ENCODE results near the gene NACC2.
A peak's percentile ranks its signal among the peaks of the same experiment; 100 is the strongest.

The NACC2 gene

DNA sequence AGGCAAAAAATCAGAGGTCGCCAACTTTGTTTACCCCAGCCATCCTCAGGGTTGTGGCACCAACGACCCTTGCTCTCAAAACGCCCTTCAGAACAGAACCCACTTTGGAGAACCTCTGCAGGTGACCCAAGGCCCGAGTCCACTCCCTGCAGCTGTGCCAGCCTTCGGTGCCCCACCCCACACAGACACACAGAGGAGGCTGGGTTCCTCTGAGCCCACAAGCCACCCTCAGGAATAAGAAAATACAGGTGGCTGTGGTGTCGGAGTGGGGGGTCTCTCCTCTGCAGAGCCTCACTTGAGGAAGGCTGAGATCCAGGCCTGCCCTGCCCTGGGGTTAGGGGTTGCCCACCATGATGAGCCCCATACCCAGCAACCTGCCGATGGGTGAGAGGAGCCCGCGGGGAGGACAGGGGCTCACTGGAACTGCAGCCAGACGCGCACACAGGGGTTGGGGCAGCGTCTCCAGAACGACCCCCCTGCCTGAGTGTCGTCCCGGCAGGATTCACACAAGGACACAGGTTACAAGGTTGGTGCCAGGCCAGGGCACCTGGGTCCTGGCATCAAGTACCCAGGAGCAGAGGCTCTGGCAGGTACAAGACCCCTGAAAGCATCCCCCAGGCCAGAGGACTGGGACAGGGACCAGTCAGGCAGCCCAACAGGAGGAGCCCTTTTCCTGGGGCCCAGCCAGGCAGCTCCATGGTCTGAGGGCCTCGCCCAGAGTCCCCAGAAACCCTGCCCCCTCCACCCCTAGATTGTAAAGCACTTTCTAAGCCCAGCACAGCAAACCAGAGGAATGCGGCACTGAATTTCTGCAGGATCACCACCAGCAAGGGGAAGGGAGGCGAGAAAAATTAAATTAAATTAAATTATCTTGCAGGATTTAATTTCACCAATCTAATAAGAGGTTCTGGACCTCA, 40.0 kb downstream of the NACC2 start:
- no peak for DNase-seq

DNA sequence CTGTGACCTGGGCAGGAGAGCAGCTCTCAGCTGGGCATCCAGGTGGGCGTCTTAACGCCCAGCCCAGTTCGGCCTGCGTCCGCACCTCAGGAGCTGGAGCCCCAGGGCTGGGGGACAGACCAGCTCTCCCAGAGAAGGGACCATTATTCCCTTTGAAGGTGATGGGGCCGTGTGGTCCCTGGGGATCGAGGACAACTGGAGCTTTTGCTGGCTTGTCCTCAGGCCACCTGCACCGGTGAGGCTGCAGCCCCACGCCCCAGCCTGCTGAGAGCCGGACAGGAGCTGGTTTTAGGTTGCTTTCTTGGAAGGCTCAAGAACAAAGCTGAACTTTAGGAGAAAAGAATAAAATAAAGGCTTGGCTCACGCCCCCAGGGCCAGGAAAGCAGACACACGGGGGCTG, 40.9 kb downstream of the NACC2 start:
- DNase-seq = no peak

DNA sequence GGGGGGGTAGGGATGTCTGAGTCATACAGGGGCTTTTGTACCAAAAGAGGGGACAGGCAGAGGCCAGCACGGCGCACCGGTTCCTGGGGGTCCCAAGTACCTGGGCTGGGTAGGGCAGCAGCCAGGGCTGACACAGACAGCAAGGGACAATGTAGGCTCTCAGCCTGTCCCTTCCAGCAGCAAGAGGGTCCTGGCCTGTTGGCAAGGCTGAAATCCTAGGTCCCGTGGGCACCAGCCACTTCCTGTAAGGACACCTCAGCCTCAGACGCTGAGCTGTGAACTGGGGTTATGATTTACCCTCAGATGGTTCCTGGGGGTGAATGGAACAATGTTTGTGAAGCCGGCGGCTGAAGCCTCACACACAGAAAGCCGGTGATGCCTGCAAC, 41.3 kb downstream of the NACC2 start:
- DNase-seq = no peak

DNA sequence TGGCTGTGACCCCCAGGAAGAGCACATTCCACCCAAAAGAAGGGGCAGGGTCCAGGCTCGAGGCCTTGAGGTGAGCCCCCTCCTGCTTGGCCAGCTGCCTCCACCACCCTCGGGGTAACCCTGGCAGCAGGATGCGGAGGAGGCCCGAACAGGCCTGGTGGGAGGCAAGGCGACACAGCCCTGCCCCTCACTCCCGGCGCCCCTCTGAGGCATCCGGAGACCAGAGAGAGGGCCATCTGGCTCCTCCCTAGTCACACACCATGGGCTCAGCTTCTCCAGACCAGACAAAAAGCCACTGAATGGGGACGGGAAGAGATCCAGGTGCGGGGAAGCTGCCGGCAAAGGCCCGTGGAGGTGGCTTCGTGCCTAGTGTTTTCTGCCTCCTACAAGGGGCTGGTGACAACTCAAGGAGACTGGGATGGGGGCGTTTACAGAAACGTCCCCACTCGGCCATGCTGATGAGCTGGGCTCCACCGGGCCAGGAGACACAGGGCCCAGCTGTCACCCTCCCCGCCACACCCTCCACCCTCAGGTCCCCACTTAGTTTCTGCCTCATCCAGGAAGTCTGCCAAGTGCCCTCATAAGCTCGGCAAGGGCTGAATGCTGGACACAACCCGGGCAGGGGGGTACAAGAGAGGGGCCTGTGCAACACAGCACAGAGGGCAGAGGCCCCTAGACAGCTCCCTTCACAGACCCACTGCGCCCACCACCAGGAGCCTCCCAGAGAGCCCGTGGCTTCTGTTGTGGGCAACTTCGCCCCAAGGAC, 41.9 kb downstream of the NACC2 start:
- DNase-seq = no peak

DNA sequence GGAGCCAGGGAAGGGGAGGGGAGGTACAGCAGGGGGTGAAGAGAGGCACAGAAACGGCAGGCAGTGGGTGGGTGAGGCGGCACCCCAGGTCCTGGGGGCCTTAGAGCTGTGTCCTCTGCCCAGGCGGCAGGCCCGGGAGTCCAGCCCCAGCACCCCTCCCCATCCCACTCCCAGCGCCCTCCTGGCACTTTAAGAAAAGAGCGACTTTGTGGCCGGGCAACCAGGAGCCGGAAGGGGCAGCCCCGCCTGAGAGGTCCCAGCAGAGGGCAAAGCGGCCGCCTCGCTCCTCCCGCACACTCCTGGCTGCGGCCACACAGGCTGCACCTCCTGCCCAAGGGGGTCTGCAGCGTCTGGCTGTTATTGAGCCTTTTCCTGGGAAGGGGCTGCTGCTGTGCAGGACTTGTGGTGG, 42.6 kb downstream of the NACC2 start:
- no peak for DNase-seq

DNA sequence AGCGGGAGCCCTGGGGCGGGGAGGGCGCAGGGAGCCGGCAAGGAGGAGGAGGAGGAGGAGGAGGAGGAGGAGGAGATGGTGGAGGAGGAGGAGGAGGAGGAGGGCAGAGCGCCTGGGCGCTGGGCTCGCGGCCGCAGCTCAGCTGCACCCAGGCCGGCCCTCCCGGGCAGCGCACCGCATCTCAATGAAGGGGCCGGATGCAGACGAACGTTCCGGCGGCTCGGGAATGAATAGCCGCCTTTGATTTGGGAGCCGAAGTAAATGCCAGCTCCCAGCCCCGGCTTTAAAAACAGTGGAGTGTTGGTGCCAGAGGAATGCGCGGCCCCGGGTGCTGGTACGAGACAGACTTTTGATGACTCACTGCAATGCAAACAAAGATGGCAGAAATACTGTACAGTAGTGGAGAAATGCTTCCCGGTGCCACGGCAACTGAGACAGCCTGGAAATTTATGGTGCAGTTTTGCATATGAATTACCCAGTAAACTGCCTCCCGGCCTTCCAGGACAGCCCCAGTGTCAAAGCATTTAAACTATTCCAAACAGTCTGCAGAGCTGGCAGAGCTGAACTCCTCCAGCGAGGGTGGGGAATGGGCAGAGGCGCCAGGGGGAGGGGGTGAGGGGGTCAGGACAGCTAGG, 43.1 kb downstream of the NACC2 start:
- peak; percentile 67 for DNase-seq

DNA sequence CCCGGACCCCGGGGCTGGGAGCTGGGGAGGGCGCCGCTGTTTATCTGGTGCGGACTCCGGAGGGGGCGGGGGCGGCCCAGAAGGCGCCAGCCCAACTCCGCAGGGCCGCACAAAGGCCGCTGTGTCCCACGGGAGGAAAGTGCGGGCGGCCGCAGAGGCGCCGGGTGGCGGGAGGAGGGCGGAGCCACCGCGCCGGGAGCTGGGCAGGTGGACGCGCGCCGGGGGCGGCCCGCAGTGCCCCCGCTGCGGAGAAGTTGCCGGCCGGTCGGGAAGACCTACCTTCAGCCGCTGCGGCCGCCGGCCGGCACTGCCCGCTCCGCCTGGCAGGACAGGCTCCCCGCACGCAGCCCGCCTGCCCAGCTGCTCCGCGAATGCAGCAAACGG, 43.6 kb downstream of the NACC2 start:
- no peak for DNase-seq

DNA sequence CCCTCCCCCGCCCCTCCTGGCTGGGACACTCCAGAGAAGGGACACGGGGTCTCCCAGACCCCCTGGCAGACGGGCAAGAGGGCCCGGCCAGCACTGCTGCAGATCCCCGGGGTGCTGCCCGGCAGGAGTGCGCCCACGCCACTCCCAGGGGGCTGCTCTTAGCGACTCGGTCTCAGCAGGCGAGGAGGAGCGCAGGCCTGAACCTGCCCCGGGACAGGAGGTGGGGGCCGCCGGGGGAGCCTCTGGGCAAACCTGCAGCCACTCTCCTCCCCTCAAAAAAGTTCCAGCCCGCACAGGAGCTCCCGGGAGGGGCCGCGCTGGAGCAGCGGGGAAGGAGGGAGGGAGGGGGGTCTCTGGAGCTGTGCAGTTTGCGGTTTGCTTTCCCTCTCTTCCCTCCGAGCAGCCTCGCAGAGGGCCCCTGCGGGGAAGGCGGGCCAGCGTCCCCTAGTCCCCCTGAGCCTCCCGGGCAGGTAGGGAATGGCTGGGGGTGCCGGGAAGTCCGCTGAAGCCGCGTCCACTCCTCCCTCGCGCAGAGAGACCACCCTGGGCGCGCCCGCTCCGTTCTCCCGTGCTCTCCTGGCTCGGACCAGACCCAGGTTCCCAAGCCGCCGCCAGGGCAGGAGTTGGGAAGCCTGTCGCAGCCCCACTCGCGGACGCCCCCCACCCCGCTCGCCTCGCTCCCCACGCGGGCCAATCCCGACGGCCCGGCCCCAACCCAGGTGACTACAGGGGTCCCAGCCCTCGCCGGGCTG, 44.2 kb downstream of the NACC2 start:
- DNase-seq = no peak

DNA sequence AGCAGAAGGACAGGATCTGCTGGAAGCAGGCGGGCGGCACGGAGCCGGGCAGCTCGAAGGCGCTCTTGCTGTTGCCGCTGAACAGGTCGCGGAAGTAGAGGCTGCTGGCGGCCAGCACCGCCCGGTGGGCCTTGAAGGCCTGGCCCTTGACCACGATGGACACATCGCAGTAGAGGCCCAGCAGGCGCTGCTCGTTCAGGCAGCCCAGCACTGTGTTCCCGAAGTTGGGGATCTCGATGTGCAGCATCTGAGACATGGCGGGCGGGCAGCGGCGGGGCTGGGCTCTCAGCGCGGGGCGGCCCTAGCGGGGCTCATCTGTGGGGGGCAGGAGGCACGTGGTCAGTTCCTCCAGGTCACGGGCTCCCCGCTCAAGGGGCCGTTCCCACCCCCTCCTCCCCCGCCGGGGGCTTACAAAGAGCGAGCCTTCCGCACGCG, 44.8 kb downstream of the NACC2 start:
- no peak for DNase-seq

DNA sequence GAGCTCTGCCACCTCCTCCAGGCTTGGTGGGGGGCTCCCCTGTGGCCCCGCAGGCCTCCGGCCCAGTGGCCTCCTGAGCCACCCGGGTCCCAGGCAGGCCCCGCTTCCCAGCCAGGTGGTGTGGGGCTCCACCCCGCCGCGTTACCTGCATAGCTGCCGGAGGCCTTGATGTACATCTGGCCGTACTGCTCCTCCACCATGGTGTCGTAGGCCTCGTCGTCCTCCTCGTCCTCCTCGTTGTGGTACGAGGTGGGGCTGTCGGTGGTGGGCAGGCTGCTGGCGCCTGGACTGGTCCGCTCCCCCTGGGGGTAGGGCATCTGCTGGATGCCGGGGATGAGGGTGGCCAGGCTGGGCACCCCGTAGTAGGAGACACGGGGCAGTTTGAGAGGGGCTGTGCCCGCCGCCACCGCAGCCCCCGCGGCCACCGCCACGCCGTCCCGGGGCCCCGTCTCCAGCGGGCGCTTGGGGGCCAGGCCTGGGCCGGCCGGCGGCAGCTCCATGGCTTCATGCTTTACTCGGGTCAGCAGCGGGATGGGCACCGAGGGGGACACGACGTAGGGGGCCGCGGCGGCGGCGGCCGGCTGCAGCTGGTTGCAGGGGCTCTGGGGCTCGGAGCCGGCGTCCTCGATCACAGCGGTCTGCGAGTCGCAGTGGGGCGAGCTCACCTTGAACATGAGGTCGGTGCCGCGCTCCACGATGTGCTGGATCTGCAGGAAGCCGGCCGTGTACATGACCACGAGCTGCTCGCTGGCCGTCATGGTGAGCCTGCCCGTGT, 45.4 kb downstream of the NACC2 start:
- no peak for DNase-seq

DNA sequence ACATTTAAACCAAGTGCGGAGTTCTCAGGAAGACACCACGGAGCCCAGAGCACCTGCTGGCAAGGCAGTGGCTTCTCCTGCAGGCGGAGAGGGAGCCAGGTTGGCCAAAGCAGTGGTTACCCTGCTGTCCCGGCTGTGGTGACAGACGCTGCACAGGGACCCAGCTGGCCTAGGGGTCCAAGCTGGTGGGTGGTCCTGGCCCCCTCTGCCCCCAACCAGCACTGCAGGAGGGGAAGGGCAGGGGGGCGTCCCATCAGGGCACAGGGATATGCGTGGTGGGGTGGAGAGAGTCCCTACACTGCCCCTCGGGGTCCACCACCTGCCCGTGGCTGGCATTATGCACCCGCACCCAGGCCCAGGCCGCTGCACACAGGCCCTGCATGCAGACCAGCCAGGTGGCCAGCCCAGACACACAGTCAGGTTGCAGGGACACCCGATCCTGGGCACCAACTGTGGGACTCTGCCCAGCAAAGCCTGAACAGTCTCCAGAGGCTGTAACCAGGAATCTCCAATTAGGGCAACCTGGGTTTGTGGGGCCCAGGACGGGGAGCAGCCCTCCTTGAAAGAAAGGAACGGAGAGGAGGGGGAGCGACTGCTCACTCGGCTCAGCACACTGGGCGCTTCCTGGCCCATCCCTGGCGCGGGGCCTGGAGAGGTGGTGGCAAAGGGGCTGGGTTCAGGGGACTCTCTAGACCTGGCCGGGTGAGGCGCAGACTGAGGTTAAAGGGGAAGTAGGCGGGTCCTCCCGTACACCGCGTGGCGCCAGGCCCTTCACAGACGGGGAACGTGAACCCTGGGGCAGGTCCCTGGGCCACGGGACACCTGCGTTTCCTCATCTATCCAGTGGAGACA, 46.3 kb downstream of the NACC2 start:
- DNase-seq = no peak

DNA sequence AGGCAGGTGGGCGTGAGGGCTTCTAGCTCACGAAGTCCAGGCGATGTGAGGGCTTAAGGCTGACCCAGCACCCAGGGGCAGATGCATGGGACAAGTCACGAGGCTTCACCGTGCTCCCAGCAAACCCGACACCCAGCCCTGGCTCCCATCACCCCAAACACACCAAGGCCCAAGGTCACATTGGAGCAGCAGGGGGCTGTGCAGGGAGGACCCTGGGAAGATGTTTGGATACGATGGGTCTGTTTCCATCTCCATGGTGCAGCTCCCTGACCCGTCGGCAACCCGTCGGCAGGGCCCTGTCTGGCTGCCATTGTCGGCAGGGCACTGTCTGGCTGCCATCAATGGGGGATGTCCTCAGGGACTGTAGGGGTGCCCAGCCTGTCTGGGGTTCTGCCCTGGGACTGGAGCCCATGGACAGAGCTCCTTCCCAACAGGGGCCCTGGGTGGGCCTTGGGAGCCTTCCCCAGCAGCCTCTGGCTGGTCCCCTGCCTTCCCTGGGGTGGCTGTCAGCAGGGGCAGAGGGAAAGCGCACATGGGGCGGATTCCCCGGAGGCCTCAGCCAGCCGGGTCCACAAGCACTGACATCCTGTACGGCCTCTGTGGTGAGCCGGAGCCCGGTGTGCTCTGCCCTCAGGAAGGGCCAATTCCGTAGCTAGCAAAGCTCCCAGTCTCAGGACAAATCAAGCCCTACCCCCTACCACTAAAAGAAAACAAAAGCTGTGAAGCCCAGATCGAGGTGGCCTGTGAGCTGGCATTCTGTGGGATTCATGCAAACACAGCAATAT, 47.1 kb downstream of the NACC2 start:
- DNase-seq = no peak

DNA sequence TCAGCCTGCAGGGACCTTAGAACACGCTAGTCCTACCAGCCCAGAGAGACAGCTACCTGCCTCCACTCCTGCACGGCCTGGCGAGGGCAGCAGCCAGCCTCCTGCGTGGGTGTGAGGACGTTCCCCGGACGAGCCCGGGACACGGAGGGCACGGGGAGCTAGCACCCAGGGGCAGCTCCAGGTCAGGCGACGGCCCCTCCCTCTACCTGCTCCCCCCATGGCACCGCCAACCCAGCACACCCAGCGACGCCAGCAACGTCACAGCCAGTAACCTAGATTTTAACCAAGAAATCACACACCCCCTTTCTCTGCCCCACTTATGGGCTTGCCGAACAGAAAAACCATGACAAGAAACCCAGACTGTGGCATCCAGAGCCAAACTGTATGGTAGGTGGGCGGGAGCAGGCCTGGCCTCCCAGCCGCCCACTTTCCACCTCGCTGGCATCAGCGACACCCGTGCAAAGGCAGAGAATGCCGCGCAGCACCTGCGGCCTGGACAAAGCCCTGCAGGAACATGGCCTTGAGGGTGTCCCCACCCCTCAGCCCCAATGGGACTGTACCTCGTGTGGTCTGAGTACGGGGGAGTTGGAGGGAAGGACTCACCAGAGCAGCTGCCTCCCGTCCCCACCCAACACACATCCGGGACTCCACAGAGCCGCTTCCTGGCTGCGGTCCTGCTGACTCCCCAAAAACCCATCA, 47.9 kb downstream of the NACC2 start:
- no peak for DNase-seq

DNA sequence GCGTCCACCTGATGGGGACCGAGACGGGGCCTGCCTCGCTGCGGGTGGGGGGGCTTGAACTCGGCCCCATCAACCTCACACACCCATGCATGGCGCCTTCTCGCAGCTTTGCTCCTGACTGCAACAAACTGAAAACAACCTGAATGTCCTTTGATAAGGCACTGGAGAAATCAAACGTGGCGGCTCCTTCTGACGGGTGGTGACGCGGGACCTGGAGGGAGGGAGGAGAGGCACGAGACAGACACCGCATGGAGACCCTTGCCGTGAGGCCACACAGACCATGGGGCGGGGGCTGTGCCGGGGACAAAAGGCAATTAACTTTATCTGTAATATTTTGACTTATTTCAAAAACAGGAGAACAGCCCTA, 48.6 kb downstream of the NACC2 start:
- DNase-seq = no peak

DNA sequence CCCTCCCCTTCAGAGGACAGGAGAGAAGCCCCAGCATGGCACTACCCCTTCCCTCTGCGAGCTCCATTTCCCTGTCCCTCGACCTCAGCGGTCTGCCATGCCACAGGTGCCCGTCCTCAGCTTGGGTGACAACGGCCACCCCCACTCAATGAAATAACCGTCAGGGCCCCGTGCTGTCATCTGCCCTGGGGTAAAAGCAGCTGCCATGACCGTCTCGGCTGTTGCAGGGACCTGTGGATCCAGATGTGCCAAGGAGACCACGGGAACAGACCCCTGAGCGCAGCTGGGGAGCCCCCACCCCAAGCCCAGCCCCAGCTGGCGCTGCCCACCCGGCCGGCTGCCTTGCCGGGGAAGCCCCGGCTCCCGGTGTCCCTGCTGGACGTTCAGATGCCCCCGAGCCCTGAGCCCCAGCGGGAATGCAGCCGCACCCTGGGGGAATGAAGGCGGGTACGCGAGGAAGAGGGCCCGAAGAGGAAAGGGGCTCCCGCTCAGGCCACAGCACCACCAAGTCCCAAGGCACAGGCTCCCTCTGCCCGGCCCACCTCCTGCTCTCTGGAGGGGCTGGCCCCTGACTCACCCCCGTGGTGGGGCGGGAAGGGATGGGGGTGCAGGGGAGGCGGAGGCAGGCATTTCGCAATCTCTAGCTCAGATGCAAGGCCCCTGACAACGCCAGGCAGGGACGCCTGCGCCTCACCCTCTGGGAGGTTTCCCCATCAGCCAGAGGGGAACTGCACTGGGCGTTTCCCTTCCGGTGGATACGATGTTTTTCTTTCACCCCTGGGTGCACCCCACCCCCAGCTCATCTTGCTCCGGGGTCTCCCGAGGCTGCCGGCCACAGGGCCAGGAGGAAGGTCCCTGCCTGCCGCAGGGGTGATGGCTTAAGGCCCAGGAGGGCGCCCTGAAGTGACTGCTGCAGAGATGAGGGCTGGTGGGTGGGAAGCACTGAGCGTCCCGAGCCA, 49.2 kb downstream of the NACC2 start:
- DNase-seq = no peak

DNA sequence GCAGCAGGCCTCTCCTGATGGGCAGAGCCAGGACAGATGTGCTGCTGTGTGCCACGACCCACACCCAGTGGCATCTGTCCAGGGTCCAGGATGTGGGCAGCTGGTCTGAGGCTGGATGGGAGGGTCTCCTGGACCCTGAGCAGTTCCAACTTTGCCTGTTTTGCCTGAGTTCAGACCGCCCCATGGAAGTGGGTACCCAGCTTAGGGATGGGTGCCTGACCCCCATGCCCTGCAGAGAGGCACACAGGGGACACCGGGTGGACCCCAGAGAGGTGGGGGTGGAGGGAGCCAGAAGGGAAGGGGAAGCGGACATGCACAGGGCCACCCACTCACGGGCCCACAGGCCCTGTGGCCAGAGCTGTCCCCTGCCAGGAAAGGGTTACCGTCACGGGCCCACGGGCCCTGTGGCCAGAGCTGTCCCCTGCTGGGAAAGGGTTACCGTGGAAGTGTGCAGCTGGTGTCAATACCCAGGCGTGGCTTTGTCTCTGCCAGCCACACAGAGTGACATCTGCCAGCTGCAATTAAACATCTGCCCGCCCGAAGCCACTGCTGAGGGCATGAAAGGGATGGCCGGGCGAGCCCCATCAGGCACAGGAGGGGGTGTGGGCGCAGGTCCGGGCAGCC, 50.0 kb downstream of the NACC2 start:
- no peak for DNase-seq

DNA sequence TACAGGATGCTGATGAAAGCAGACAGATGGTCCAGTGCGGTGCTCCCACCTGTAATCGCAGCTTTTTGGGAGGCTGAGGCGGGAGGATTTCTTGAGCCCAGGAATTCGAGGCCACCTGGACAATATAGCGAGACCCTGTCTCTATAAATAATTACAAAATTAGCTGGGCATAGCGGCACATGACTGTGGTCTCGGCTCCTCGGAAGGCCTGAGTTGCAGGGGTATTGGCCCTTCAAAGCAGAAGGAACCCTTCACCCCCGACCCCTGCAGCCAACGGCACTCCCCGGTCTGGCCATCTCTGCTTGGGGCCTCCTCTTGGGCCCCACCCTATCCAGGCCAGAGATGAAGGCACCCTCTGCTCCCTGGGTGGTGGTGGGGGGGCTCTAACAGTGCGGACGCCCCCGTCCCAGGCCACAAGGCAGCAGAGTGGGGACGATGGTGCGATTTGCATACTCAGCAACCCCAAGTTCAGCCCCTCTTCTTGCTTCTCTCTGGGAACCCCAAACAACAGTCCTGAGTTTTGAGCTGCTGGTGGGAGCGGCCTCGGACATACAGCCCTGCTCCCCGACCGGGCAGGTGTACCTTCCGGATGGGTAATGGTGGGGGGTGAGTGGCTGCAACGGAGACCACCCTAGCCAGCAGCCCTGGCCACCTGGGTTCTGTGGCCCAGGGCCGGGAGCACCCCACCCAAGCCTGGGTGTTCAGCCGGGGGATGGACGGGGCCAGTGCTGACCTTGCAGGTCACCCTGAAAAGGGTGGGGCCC, 50.7 kb downstream of the NACC2 start:
- DNase-seq = no peak

Measured in NCI-H1694 (cell line).